SK-N-SH (cell line): ENCODE measurements around the gene PARD3. TPM values are rescaled to one million over a fixed set of nuclear protein-coding genes. Genes with fewer than 3 reads are reported as not detected.

Experiments used
- CTCF ChIA-PET: fragments of 300-600, 350-600 bp; formaldehyde crosslinking; extraction: SDS; loops from one replicate; lab custom pipeline; 2021; lab: Yijun Ruan, JAX
- POLR2A ChIA-PET: fragments of 350-600 bp; sonication (Branson Sonifier 250); formaldehyde crosslinking; extraction: SDS; loops from one replicate; lab custom pipeline; 2020; ENCODE audit warnings: antibody characterized with exemption, inconsistent platforms; lab: Yijun Ruan, JAX
- DNase-seq: peaks from one replicate; pipeline ENCODE4 v3.0.0; 2012
- H2AFZ ChIP-seq: fragments of 200-600 bp; sonication (generic); 2 replicates; pipeline ENCODE4 v1.8.1; 2016; ENCODE audit warnings: antibody characterized with exemption, mild to moderate bottlenecking, low read depth
- H3F3A ChIP-seq: fragments of 200-600 bp; sonication (generic); replicated peaks from 2 replicates; pipeline ENCODE3; 2016; ENCODE audit warnings: antibody characterized with exemption, mild to moderate bottlenecking; ENCODE audit not compliant: insufficient read depth
- H3K27ac ChIP-seq, 2 experiments: fragments of 200-500 bp in 1 of 2; fragments of 200-600 bp in 1 of 2; sonication (Bioruptor generic) in 1 of 2; sonication (generic), shearing (Covaris generic) in 1 of 2; 2 replicates each; pipeline versions ENCODE4 v1.5.1 to v1.6.1; 2014 to 2016; ENCODE audit warnings: low read depth in 2 of 2, inconsistent platforms in 1 of 2, low read length in 1 of 2, mild to moderate bottlenecking in 1 of 2, mixed read lengths in 1 of 2
- H3K27me3 ChIP-seq: fragments of 200-600 bp; sonication (generic), shearing (Covaris generic); 2 replicates; pipeline ENCODE4 v1.6.1; 2016; ENCODE audit warnings: mixed run types; ENCODE audit not compliant: insufficient read depth
- H3K36me3 ChIP-seq, 2 experiments: fragments of 200-500 bp in 1 of 2; fragments of 200-600 bp in 1 of 2; sonication (Bioruptor generic) in 1 of 2; sonication (generic) in 1 of 2; replicated peaks in 1 of 2; 2 replicates each; pipeline versions ENCODE3 to v1.5.1; 2014 to 2016; ENCODE audit warnings: low read length in 1 of 2, mild to moderate bottlenecking in 1 of 2; ENCODE audit not compliant: insufficient read depth in 2 of 2, control insufficient read depth in 1 of 2
- H3K4me1 ChIP-seq, 2 experiments: fragments of 200-500 bp in 1 of 2; fragments of 200-600 bp in 1 of 2; sonication (Bioruptor generic) in 1 of 2; sonication (generic), shearing (Covaris generic) in 1 of 2; 2 replicates each; pipeline versions ENCODE4 v1.5.1 to v1.6.1; 2014 to 2016; ENCODE audit warnings: low read depth in 1 of 2, low read length in 1 of 2, mixed run types in 1 of 2; ENCODE audit not compliant: insufficient read depth in 2 of 2, control insufficient read depth in 1 of 2
- H3K4me2 ChIP-seq: fragments of 200-600 bp; sonication (generic), shearing (Covaris generic); 2 replicates; pipeline ENCODE4 v1.6.1; 2017; ENCODE audit warnings: mixed run types
- H3K4me3 ChIP-seq, 2 experiments: fragments of 200-500 bp in 1 of 2; fragments of 200-600 bp in 1 of 2; sonication (Bioruptor generic) in 1 of 2; sonication (generic), shearing (Covaris generic) in 1 of 2; 2 replicates each; pipeline versions ENCODE4 v1.5.1 to v1.8.1; 2014 to 2016; ENCODE audit warnings: low read depth in 2 of 2, inconsistent platforms in 1 of 2, low read length in 1 of 2, mild to moderate bottlenecking in 1 of 2, mixed read lengths in 1 of 2, moderate library complexity in 1 of 2
- H3K79me2 ChIP-seq: fragments of 200-600 bp; sonication (generic); 2 replicates; pipeline ENCODE4 v1.8.1; 2017; ENCODE audit warnings: mild to moderate bottlenecking; ENCODE audit not compliant: insufficient read depth
- H3K9ac ChIP-seq: fragments of 200-600 bp; sonication (generic); 2 replicates; pipeline ENCODE4 v1.6.1; 2017; ENCODE audit warnings: mixed run types
- H3K9me2 ChIP-seq: fragments of 200-600 bp; sonication (generic); 2 replicates; pipeline ENCODE4 v1.6.1; 2017; ENCODE audit warnings: mixed run types
- H3K9me3 ChIP-seq: fragments of 200-600 bp; sonication (generic); 2 replicates; pipeline ENCODE4 v1.6.1; 2017; ENCODE audit warnings: mixed run types, mild to moderate bottlenecking, moderate library complexity
- H4K20me1 ChIP-seq: fragments of 200-600 bp; sonication (generic); 2 replicates; pipeline ENCODE4 v1.6.1; 2017; ENCODE audit warnings: mild to moderate bottlenecking, mixed run types; ENCODE audit not compliant: insufficient read depth
- CHD2 ChIP-seq: fragments of 150-350 bp; IDR thresholded peaks from 2 replicates; pipeline ENCODE4 v1.6.1; 2018; ENCODE audit warnings: low read length; ENCODE audit not compliant: partially characterized antibody
- ELF1 ChIP-seq: IDR thresholded peaks from 2 replicates; pipeline ENCODE4 v1.4.0; 2012
- EZH2phosphoT487 ChIP-seq: fragments of 200-600 bp; sonication (generic); IDR thresholded peaks from 2 replicates; pipeline ENCODE4 v1.6.1; 2017; ENCODE audit warnings: low read depth, mixed run types, mild to moderate bottlenecking, antibody characterized with exemption, moderate library complexity, borderline replicate concordance
- MAX ChIP-seq: IDR thresholded peaks from 2 replicates; pipeline ENCODE4 v1.4.0; 2012; ENCODE audit warnings: low read depth
- NFIC ChIP-seq: IDR thresholded peaks from 2 replicates; pipeline ENCODE4 v1.4.0; 2012; ENCODE audit warnings: borderline replicate concordance
- RCOR1 ChIP-seq: fragments of 150-350 bp; IDR thresholded peaks from 2 replicates; pipeline ENCODE4 v1.6.1; 2017; ENCODE audit warnings: antibody characterized with exemption, low read length
- TAF1 ChIP-seq: IDR thresholded peaks from 2 replicates; pipeline ENCODE4 v1.6.1; 2012; ENCODE audit warnings: low read depth, mild to moderate bottlenecking, low read length, moderate library complexity, borderline replicate concordance
- TCF12 ChIP-seq: IDR thresholded peaks from 2 replicates; pipeline ENCODE4 v1.4.0; 2012
- YY1 ChIP-seq: IDR thresholded peaks from 2 replicates; pipeline ENCODE4 v1.4.0; 2012; ENCODE audit warnings: low read depth, mild to moderate bottlenecking
- ZBTB33 ChIP-seq: IDR thresholded peaks from 2 replicates; pipeline ENCODE4 v1.4.0; 2012; ENCODE audit warnings: low read depth, borderline replicate concordance
- WGBS: methylation state at CpG from one replicate; pipeline ENCODE4 v1.1.6; 2017; ENCODE audit warnings: low lambda C conversion rate; 5-methylcytosine and 5-hydroxymethylcytosine counted together
- polyA plus RNA-seq, 3 experiments: library from polyadenylated mRNA; depleted of rRNA; stranded (reverse); fragments of >200 nt; gene quantifications; 2 replicates each; pipeline ENCODE4 v1.2.3, GENCODE V29; 2012
- TF ChIP-seq, protein P1 (sequence below): fragments of 200-600 bp; sonication (generic); IDR thresholded peaks from 2 replicates; pipeline ENCODE4 v1.6.1; 2017; ENCODE audit warnings: antibody characterized with exemption, mild to moderate bottlenecking, moderate library complexity
- TF ChIP-seq, protein P2 (sequence below): fragments of 150-350 bp; IDR thresholded peaks from 2 replicates; pipeline ENCODE4 v1.6.1; 2017; ENCODE audit warnings: antibody characterized with exemption, low read length, low read depth, borderline replicate concordance

The PARD3 gene
- polyA plus RNA-seq, 1 of the 3 experiments (the other 2 are of a cell fraction): 29.4 TPM

GRCh38 chr10:34776090-34776690, 38.9 kb downstream of the PARD3 start:
- POLR2A ChIA-PET: no interaction called here

DNA sequence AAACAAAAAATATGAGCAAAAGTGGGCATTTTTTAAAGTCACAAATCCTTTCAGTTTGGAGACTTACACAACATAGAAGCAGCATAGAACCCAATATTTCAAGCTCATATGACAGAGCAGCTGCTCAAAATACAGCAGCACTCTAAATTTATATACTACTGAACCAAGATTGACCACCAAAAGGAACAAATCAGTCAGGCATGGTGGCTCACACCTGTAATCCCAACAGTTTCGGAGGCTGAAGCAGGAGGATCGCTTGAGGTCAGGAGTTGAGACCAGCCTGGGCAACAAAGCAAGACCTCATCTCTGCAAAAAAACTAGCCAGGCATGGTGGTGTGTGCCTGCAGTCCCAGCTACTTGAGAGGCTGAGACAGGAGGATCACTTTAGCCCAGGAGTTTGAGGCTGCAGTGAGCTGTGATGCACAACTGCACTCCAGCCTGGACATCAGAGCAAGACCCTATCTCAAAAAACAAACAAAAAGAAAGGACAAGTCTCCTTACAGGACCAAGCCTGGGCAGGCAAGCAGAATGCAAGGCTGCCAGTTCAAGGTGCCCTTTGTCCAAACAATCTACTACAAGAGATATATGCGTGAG, 40.0 kb downstream of the PARD3 start:
- Histone ChIP-seq H2AFZ (no peak overlapping the region), H3K9me3 (no peaks in the 10 kb centered on the region), H3K4me3 (no peak overlapping the region), H3K27me3 (no peaks in the 10 kb centered on the region), H3K9ac (no peak overlapping the region), H3K79me2 (peaks cover 68% of the 10 kb centered on the region), H3K4me2 (no peak overlapping the region), H4K20me1 (peaks cover 76% of the 10 kb centered on the region), H3K36me3 (no peaks in the 10 kb centered on the region), H3K4me1 (peaks cover 0 to 4% of the 10 kb centered on the region in 2 experiments; a peak in 2 of 4 replicates), H3K9me2 (no peaks in the 10 kb centered on the region), H3K27ac (no peak overlapping the region), H3F3A (no peaks in the 10 kb centered on the region)
- POLR2A ChIA-PET: no interaction called here
- DNase-seq: no peak
- 100% methylated on average over 3 of the region's 3 CpGs for WGBS
- CTCF ChIA-PET: interaction anchor here (1.1 kb wide), 1 partner anchor 8 kb away, joined by 3 read pairs; no protein-coding TSS in a partner anchor
- no peak for TF ChIP-seq ELF1
- TF ChIP-seq, protein P1, sequence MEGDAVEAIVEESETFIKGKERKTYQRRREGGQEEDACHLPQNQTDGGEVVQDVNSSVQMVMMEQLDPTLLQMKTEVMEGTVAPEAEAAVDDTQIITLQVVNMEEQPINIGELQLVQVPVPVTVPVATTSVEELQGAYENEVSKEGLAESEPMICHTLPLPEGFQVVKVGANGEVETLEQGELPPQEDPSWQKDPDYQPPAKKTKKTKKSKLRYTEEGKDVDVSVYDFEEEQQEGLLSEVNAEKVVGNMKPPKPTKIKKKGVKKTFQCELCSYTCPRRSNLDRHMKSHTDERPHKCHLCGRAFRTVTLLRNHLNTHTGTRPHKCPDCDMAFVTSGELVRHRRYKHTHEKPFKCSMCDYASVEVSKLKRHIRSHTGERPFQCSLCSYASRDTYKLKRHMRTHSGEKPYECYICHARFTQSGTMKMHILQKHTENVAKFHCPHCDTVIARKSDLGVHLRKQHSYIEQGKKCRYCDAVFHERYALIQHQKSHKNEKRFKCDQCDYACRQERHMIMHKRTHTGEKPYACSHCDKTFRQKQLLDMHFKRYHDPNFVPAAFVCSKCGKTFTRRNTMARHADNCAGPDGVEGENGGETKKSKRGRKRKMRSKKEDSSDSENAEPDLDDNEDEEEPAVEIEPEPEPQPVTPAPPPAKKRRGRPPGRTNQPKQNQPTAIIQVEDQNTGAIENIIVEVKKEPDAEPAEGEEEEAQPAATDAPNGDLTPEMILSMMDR: no peak

More at GRCh38 chr10:34776090-34776690, 38.9 kb downstream of the PARD3 start:
- Histone ChIP-seq H3F3A (peaks cover 2% of the 10 kb centered on the region), H3K9me2 (no peaks in the 10 kb centered on the region), H3K4me2 (no peak overlapping the region), H3K4me3 (no peak overlapping the region), H4K20me1 (peaks cover 78% of the 10 kb centered on the region), H3K27me3 (no peaks in the 10 kb centered on the region), H2AFZ (no peak overlapping the region), H3K27ac (no peak overlapping the region), H3K9ac (no peak overlapping the region), H3K36me3 (no peaks in the 10 kb centered on the region), H3K4me1 (peaks cover 6 to 8% of the 10 kb centered on the region in 2 experiments; a peak in 3 of 4 replicates), H3K9me3 (no peaks in the 10 kb centered on the region), H3K79me2 (peaks cover 69% of the 10 kb centered on the region)
- CTCF ChIA-PET: interaction anchor here (1.0 to 1.1 kb wide), 2 partner anchors 9 to 119 kb away, joined by 3 read pairs; no protein-coding TSS in a partner anchor
- TF ChIP-seq YY1 (no peak), RCOR1 (no peak), EZH2phosphoT487 (no peak), TCF12 (no peak), ZBTB33 (no peak), MAX (no peak), NFIC (no peak), CHD2 (no peak), TAF1 (no peak)
- TF ChIP-seq, protein P2, sequence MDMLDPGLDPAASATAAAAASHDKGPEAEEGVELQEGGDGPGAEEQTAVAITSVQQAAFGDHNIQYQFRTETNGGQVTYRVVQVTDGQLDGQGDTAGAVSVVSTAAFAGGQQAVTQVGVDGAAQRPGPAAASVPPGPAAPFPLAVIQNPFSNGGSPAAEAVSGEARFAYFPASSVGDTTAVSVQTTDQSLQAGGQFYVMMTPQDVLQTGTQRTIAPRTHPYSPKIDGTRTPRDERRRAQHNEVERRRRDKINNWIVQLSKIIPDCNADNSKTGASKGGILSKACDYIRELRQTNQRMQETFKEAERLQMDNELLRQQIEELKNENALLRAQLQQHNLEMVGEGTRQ: no peak
- WGBS: 100% methylated on average over 2 of the region's 2 CpGs
- no peak for DNase-seq
